ENCODE results near the gene CHST3.

The CHST3 gene

DNA sequence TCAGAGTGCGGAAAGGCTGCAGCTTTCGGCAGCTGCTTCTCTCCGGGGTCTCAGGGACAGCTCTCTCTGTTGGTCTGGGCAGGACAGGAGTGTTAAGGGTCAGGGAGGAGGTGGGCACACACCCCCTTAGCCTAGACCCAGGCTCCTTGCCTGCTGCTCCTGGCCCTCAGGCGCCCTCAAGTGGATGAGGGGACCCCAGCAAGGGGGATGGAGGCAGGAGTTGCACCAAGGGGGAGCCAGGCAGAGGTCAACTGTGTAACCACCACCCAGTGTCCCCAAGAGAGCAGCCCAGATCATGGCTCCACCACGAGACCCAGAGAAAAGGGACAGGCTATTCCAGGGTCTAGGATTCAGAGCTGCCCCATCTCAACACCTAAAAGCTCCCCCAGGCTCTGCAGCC lies 97.3 kb downstream of the CHST3 start:
- no peak for DNase-seq

DNA sequence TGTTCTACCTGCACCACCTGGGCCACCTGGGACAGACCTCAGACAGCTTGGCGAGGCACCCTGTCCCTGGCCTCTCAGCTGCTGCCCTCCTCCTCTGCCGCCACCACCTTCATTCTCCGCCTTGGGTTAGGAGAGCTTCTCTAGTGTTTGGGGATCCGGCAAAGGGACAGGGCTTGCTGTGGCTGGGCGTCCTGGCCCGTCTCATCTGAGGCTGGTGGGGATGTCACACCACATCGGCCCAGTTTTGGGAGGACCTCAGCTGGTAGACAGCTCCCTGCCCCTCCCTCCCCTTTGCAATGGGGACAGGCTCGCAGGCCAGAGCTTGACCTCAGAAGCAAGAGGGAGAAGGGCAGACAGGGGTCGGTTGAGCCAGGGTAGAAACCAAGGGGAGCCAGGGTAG lies 97.7 kb downstream of the CHST3 start:
- no peak for DNase-seq

DNA sequence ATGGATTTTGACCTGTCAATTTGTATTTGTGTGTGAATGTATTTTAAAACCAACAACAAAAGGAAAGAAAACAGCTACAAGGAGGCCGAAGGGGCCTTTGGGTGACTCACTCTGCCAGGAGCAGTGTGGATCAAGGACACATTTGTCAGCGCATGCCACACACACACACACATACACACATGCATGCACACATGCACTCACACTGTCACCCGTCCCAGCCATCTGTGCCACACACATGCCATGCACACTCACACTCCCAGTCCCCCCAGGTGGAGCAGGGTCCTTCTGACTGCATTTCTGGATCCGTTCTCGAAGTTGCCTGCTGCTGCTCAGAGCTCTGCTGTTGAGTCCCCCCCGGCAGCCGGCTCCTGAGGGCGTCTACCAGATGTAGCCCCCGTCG lies 98.2 kb downstream of the CHST3 start:
- DNase-seq: peak; percentile 56

Data from NCI-H1694 (cell line).